Peyer's patch (tissue), 4 donors: Measurements from ENCODE around the gene TMSB10.

Experiments
- CTCF ChIP-seq, 6 experiments: fragments of 450-650 bp in 4 of 6; fragments of 200-600 bp in 2 of 6; sonication (generic) in 1 of 6; IDR thresholded peaks; one replicate each; pipeline ENCODE4 v1.5.1; 2017 to 2019; ENCODE audit warnings: antibody characterized with exemption in 6 of 6, mild to moderate bottlenecking in 3 of 6, moderate library complexity in 1 of 6
- POLR2A ChIP-seq, 2 donors: fragments of 450-650 bp; IDR thresholded peaks; one replicate each; pipeline ENCODE4 v1.5.1; 2017; ENCODE audit warnings: antibody characterized with exemption in 2 of 2, mild to moderate bottlenecking in 2 of 2, moderate library complexity in 2 of 2

- TF ChIP-seq CTCF (IDR thresholded peaks at IDR 0.05) (peak; percentile 47 to 81 (median 72)), POLR2A (IDR thresholded peaks at IDR 0.05) (no peak)
These were observed 23.7 kb upstream of the TMSB10 start for GRCh38 chr2:84881581-84882413.
